Measurements from ENCODE around the gene RCOR2.

Gene RCOR2

DNA sequence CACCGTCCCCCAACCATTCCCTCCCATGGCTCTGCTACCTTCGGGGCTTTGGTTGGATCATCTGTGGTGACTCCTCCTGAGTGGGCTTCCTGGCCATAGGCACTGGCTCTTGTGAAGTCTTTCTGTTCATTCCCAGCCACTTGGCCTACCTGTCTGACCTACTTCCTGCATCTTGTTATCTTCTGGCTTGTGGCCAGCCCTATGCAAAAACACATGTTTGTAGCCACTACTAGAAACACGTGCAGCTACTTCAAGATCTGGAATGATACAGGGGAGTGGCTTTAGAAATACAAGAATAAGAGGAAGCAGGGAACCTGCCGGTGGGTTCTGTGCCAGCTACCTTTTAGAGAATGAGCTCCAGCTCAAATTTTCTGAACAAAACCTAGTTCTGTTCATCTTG lies 20.9 kb downstream of the RCOR2 start:
- ChIA-PET CTCF (interaction anchor here (1.0 to 6.0 kb wide), 3 partner anchors 11 to 59 kb away, joined by 3 to 37 read pairs (median 16); no protein-coding TSS in a partner anchor), POLR2A (no interaction called here)
- TF ChIP-seq CTCF (IDR thresholded peaks at IDR 0.05; ENCODE audit: insufficient read depth, low read length, missing control alignments) = no peak
- DNase-seq (ENCODE audit: low read depth, low spot score) = no peak
- H3K4me3 ChIP-seq (ENCODE audit: low read depth, low read length) = no peak overlapping the region

DNA sequence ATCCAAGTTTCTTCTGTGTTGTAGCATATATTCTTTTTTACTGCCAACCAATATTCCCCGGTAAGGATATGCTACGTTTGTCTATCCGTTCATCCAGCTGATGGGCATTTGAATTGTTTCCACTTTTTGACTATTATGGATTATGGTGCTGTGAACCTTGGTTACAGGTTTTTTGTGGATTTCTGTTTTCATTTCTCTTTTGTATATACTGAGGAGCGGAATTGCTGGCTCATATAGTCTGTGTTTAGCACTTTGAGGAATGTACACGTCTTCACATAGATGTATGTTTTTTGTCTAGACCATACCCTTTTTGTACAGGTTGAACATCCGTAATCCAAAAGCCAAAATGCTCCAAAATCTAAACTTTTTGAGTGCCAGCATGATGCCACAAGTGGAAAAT lies 23.6 kb downstream of the RCOR2 start:
- no peak for DNase-seq (ENCODE audit: low read depth, low spot score)
- CTCF ChIA-PET = interaction anchor here (1.6 to 2.1 kb wide), 4 partner anchors 13 to 259 kb away, joined by 3 to 8 read pairs (median 5); no protein-coding TSS in a partner anchor
- POLR2A ChIA-PET = interaction anchor here (0.7 kb wide), 1 partner anchor 15 kb away, joined by 3 read pairs; no protein-coding TSS in a partner anchor

DNA sequence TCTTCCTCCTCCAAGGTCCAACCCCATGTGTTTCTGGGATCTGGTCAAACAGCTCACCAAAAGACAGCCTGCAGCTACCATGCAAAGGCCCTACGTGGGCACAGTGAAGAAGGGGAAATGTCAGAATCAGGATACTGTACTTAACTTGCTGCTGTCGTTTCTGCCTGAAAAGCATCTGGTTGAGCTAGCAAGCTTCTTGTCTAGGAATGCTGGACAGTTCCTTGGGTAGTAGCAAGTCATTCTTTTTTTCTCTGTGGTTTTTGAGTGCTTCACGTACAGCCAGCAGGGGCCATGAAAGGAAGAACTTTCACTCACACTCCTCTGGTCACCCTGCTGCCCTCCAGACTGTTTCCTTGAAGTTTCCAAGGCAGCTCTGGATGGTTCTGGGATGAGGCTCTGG lies 24.7 kb downstream of the RCOR2 start:
- POLR2A ChIA-PET = no interaction called here
- H3K4me3 ChIP-seq (ENCODE audit: low read depth, low read length) = no peak overlapping the region
- no peak for DNase-seq (ENCODE audit: low read depth, low spot score)
- TF ChIP-seq CTCF (IDR thresholded peaks at IDR 0.05; ENCODE audit: insufficient read depth, low read length, missing control alignments) = no peak
- CTCF ChIA-PET = interaction anchor here (0.8 to 2.1 kb wide), 5 partner anchors 9 to 260 kb away, joined by 3 to 8 read pairs (median 4); no protein-coding TSS in a partner anchor

More for the DNA sequence above, 23.6 kb downstream of the RCOR2 start:
- TF ChIP-seq CTCF (IDR thresholded peaks at IDR 0.05; ENCODE audit: insufficient read depth, low read length, missing control alignments) = no peak
- no peak overlapping the region for H3K4me3 ChIP-seq (ENCODE audit: low read depth, low read length)

DNA sequence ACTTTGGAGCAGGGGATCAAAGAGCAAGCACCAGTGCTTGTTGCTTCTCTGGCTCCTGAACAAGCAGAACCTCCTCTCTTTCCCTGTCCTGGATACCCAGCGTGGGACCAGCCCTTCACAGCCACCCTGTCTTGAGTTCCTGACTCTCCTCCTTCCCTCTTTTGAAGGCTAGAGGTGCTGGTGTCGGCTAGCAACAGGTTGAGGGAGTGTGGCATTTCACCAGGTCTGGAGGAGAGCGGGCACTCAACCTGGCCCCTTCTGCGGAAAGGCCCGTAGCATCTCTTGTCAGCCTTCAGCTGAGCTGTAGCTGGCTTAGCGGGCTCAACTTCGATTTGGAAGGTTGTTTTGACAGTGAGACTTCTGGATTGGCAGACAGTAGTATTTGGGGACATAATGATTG lies 26.6 kb downstream of the RCOR2 start:
- CTCF ChIA-PET = interaction anchor here (0.9 to 1.7 kb wide), 4 partner anchors 8 to 151 kb away, joined by 3 to 6 read pairs (median 3); no protein-coding TSS in a partner anchor
- no peak overlapping the region for H3K4me3 ChIP-seq (ENCODE audit: low read depth, low read length)
- POLR2A ChIA-PET = no interaction called here
- no peak for TF ChIP-seq CTCF (IDR thresholded peaks at IDR 0.05; ENCODE audit: insufficient read depth, low read length, missing control alignments)
- DNase-seq (ENCODE audit: low read depth, low spot score) = no peak

- no peak overlapping the region for H3K4me3 ChIP-seq (ENCODE audit: low read depth, low read length)
- TF ChIP-seq CTCF (IDR thresholded peaks at IDR 0.05; ENCODE audit: insufficient read depth, low read length, missing control alignments) = no peak
- CTCF ChIA-PET = interaction anchor here (1.1 to 1.2 kb wide), 2 partner anchors 10 to 18 kb away, joined by 3 to 6 read pairs; no protein-coding TSS in a partner anchor
- POLR2A ChIA-PET = no interaction called here
- DNase-seq (ENCODE audit: low read depth, low spot score) = no peak
Observed at GRCh38 chr11:63889344-63889743, 27.6 kb downstream of the RCOR2 start.

DNA sequence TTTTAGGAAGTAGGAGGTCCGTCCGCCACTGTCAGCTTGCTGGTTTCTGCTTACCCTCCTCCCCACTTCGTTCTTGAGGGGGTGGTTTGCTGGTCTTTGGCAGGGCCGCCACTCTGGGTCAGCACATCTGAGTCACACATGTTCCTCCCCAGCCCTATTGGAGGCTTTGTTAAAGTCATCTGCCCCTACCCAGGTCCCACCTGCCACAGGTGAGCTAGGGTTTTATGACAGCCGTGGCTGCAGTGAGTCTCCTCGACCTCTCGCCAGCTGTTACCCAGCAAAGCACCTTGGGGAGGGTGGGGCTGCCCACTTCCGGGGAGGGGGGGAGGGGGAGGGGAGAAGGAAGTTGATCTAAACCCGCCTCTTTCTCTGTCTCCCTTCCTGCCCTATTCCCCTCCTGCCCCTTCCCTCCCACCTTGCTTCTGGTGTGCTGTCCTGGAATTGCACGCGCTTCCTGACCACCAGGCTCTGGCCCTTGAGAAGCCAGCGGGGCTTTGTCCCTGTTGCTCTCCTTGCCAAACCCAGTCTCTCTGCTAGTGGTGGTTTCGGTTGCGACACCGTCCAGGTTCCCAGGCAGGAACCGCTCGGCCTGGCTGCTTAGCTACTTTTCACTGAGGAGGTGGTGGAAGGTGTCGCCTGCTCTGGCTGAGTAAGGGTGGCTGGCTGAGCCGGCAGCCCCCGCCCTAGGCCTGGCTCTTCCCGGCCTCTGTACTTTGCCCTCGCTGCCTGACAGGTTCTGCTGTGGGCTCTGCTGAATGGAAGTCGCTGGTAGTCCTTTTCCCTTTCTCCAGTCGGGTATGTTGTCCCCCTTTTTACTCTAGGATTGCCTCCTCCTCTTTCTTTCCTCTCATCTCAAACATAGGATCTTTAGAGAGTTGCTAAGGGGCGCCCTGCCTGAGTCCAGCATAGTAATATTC lies 28.5 kb downstream of the RCOR2 start:
- DNase-seq (ENCODE audit: low read depth, low spot score) = no peak
- TF ChIP-seq CTCF (IDR thresholded peaks at IDR 0.05; ENCODE audit: insufficient read depth, low read length, missing control alignments) = no peak
- POLR2A ChIA-PET = no interaction called here
- no peak overlapping the region for H3K4me3 ChIP-seq (ENCODE audit: low read depth, low read length)
- CTCF ChIA-PET = interaction anchor here (1.1 to 1.2 kb wide), 2 partner anchors 9 to 19 kb away, joined by 3 to 6 read pairs; no protein-coding TSS in a partner anchor
